B cell (primary cell): ENCODE measurements around the gene CPB2. TPM values are rescaled to one million over a fixed set of nuclear protein-coding genes. Genes with fewer than 3 reads are reported as not detected.

ENCODE experiments used
- ATAC-seq: fragments of 200-7000 bp; cut with Tn5 transposase; one replicate; pipeline ENCODE4 v1.10.0; 2021; ENCODE audit warnings: low read depth, mild to moderate bottlenecking, moderate number of reproducible peaks, moderate library complexity
- CTCF ChIA-PET: fragments of 350-600 bp; sonication (Branson Sonifier 250); formaldehyde crosslinking; loops from one replicate; lab custom pipeline; 2021; ENCODE audit warnings: antibody characterized with exemption, inconsistent platforms; lab: Charles Lee
- POLR2A ChIA-PET: fragments of 350-600 bp; sonication (Branson Sonifier 250); formaldehyde crosslinking; loops from one replicate; lab custom pipeline; 2021; ENCODE audit warnings: antibody characterized with exemption; lab: Charles Lee
- DNase-seq: peaks from one replicate; pipeline ENCODE4 v3.0.0; 2013
- H2AFZ ChIP-seq: 2 replicates; pipeline ENCODE4 v1.6.1; 2012; ENCODE audit warnings: mild to moderate bottlenecking, low read depth, low read length; ENCODE audit not compliant: insufficient read depth, poor library complexity, severe bottlenecking
- H3K27ac ChIP-seq, 2 donors: 1 replicate in 1 of 2; 2 replicates in 1 of 2; pipeline ENCODE4 v1.5.1; 2012 to 2013; ENCODE audit warnings: low read length in 2 of 2, mild to moderate bottlenecking in 2 of 2, moderate library complexity in 1 of 2
- H3K27me3 ChIP-seq, 4 experiments: fragments of 200-600 bp in 1 of 4; sonication (generic) in 1 of 4; replicated peaks in 1 of 4; 1 replicate in 2 of 4; 2 replicates in 2 of 4; pipeline versions ENCODE4 v1.6.1 to v1.7.0; 2013 to 2016; ENCODE audit warnings: low read length in 3 of 4, mild to moderate bottlenecking in 2 of 4, mixed read lengths in 1 of 4, moderate library complexity in 1 of 4; ENCODE audit not compliant: insufficient read depth in 4 of 4, control insufficient read depth in 3 of 4; ENCODE audit errors: control extremely low read depth in 1 of 4
- H3K36me3 ChIP-seq, 2 experiments: replicated peaks in 1 of 2; 1 replicate in 1 of 2; 2 replicates in 1 of 2; pipeline versions ENCODE4 v1.6.1 to v1.7.1; 2013; ENCODE audit warnings: low read length in 1 of 2; ENCODE audit not compliant: insufficient read depth in 2 of 2, control insufficient read depth in 1 of 2; ENCODE audit errors: control extremely low read depth in 1 of 2, extremely low read depth in 1 of 2
- H3K4me1 ChIP-seq, 2 donors: fragments of 200-600 bp in 1 of 2; sonication (generic) in 1 of 2; 1 replicate in 1 of 2; 2 replicates in 1 of 2; pipeline versions ENCODE4 v1.5.1 to v1.6.1; 2013 to 2017; ENCODE audit warnings: low read length in 2 of 2; ENCODE audit not compliant: control insufficient read depth in 2 of 2, insufficient read depth in 2 of 2
- H3K4me2 ChIP-seq: replicated peaks from 2 replicates; pipeline ENCODE3; 2012; ENCODE audit warnings: mild to moderate bottlenecking, low read depth, low read length; ENCODE audit not compliant: poor library complexity, severe bottlenecking
- H3K4me3 ChIP-seq, 5 experiments: fragments of 200-600 bp in 1 of 5; sonication (generic) in 1 of 5; 1 replicate in 3 of 5; 2 replicates in 2 of 5; pipeline versions ENCODE4 v1.5.1 to v1.7.0; 2011 to 2016; ENCODE audit warnings: low read length in 4 of 5, mild to moderate bottlenecking in 4 of 5, low read depth in 2 of 5, control low read depth in 1 of 5, moderate library complexity in 1 of 5; ENCODE audit not compliant: insufficient read depth in 1 of 5; ENCODE audit errors: control extremely low read depth in 1 of 5, extremely low read depth in 1 of 5
- H3K79me2 ChIP-seq: fragments of 200-600 bp; sonication (generic); one replicate; pipeline ENCODE4 v1.6.0; 2016; ENCODE audit warnings: low read length; ENCODE audit not compliant: control insufficient read depth, insufficient read depth
- H3K9ac ChIP-seq: fragments of 200-600 bp; sonication (generic); 2 replicates; pipeline ENCODE4 v1.6.1; 2017; ENCODE audit warnings: mild to moderate bottlenecking, low read length, moderate library complexity
- H3K9me3 ChIP-seq, 3 donors: one replicate each; pipeline versions ENCODE4 v1.6.1 to v1.7.1; 2013; ENCODE audit warnings: low read length in 2 of 3; ENCODE audit not compliant: control insufficient read depth in 2 of 3, insufficient read depth in 1 of 3; ENCODE audit errors: control extremely low read depth in 1 of 3
- H4K20me1 ChIP-seq: 2 replicates; pipeline ENCODE4 v1.6.0; 2012; ENCODE audit warnings: mild to moderate bottlenecking, low read length; ENCODE audit not compliant: insufficient read depth, control insufficient read depth, poor library complexity, severe bottlenecking
- H3K27ac Mint-ChIP-seq: one replicate; pipeline ENCODE4 v1.8.0; 2021; ENCODE audit warnings: mixed read lengths
- H3K27me3 Mint-ChIP-seq: one replicate; pipeline ENCODE4 v1.8.0; 2021; ENCODE audit warnings: mixed read lengths
- H3K4me1 Mint-ChIP-seq: one replicate; pipeline ENCODE4 v1.8.0; 2021; ENCODE audit warnings: mixed read lengths
- H3K4me3 Mint-ChIP-seq: one replicate; pipeline ENCODE4 v1.8.0; 2021; ENCODE audit warnings: mixed read lengths
- H3K9me3 Mint-ChIP-seq: one replicate; pipeline ENCODE4 v1.8.0; 2022; ENCODE audit warnings: mixed read lengths; ENCODE audit not compliant: insufficient read depth
- CTCF ChIP-seq: fragments of 200-600 bp; IDR thresholded peaks from one replicate; pipeline ENCODE4 v1.8.0; 2022; ENCODE audit warnings: antibody characterized with exemption, mild to moderate bottlenecking
- EZH2 ChIP-seq: IDR thresholded peaks from 2 replicates; pipeline ENCODE4 v1.6.1; 2012; ENCODE audit warnings: borderline replicate concordance, low read depth, mild to moderate bottlenecking, moderate library complexity, low read length; ENCODE audit not compliant: insufficient read depth, poor library complexity, severe bottlenecking
- WGBS: methylation state at CpG from one replicate; pipeline ENCODE4 v1.1.5; 2013; ENCODE audit warnings: missing lambda C conversion rate; ENCODE audit not compliant: insufficient coverage; 5-methylcytosine and 5-hydroxymethylcytosine counted together
- intact Hi-C: fragments of 100-400 bp; cut with micrococcal nuclease; formaldehyde crosslinking; loops from one replicate; pipeline ENCODE4 v1.10.0; 2022
- polyA plus RNA-seq: library from polyadenylated mRNA; depleted of rRNA; stranded (reverse); fragments of >200 nt; gene quantifications from 2 replicates; pipeline ENCODE4 v1.2.3, GENCODE V29; 2012
- total RNA-seq, 2 donors: library from RNA; stranded (reverse); fragments of 120-200 nt in 1 of 2; gene quantifications; 1 replicate in 1 of 2; 2 replicates in 1 of 2; pipeline versions ENCODE4 v1.2.3 to v1.2.4, GENCODE V29; 2013 to 2022

Gene CPB2
- total and polyA plus RNA-seq, 2 donors (not counting 1 experiment from before 2014, with no cell fraction given): not detected

- Histone ChIP-seq H3K9ac (no peak overlapping the region), H3K4me2 (no peak overlapping the region), H3K9me3 (no peaks in the 10 kb centered on the region), H3K4me3 (no peak overlapping the region), H2AFZ (no peak overlapping the region), H3K27me3 (peaks cover 0 to 3% (median 0%) of the 10 kb centered on the region in 4 experiments), H3K4me1 (no peaks in the 10 kb centered on the region), H3K79me2 (no peaks in the 10 kb centered on the region), H3K36me3 (no peaks in the 10 kb centered on the region), H4K20me1 (no peaks in the 10 kb centered on the region), H3K27ac (no peak overlapping the region)
- intact Hi-C loops: loop anchor here (10.0 kb wide), 3 partner anchors 595 to 1945 kb away; partner anchors contain the start of genes COG3, SUCLA2 and TSC22D1
- Mint-ChIP-seq H3K9me3 (peaks cover 2% of the 10 kb centered on the region), H3K4me3 (no peak overlapping the region), H3K27me3 (peaks cover 3% of the 10 kb centered on the region), H3K4me1 (no peaks in the 10 kb centered on the region), H3K27ac (no peak overlapping the region)
- no peak for TF ChIP-seq EZH2
- no peak for TF ChIP-seq CTCF
- POLR2A ChIA-PET: no interaction called here
- CTCF ChIA-PET: no interaction called here
- DNase-seq (no peak), ATAC-seq (no peak)
These were observed 45.4 kb downstream of the CPB2 start for GRCh38 chr13:46059405-46059804.

DNA sequence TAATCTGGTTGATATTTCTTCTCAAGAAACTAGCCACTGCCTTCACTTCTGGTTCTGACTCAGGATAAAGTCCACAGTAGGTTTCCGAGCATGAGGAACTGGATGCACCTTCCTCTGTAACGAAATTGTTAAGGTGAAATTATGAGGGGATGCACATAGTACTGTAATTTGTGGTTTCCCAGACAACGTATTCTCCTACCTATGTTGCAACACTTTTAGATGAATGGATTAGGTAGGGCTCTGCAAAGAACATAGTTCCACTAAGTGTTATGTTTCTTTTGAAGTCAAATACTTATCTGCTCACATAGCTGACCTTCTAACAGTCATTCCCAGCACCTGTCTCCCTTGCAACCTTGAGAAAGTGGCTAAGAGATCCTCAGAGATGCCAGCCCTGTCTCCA, 46.6 kb downstream of the CPB2 start:
- H3K4me3 Mint-ChIP-seq: no peak overlapping the region
- no peaks in the 10 kb centered on the region for H3K9me3 Mint-ChIP-seq
- CTCF ChIA-PET: no interaction called here
- TF ChIP-seq EZH2 (no peak), CTCF (no peak)
- no peaks in the 10 kb centered on the region for H3K36me3 ChIP-seq
- intact Hi-C loops: loop anchor here (10.0 kb wide), 3 partner anchors 593 to 1947 kb away; partner anchors contain the start of genes COG3, SUCLA2 and TSC22D1
- H3K4me3 ChIP-seq: no peak overlapping the region
- no peak overlapping the region for H3K27ac Mint-ChIP-seq
- peaks cover 3% of the 10 kb centered on the region for H3K4me1 Mint-ChIP-seq
- H3K79me2 ChIP-seq: no peaks in the 10 kb centered on the region
- ATAC-seq: no peak
- peaks cover 3 to 4% of the 10 kb centered on the region in 2 donors for H3K4me1 ChIP-seq
- peaks cover 6% of the 10 kb centered on the region for H3K27me3 Mint-ChIP-seq
- no peak overlapping the region for H3K4me2 ChIP-seq
- POLR2A ChIA-PET: no interaction called here
- no peaks in the 10 kb centered on the region for H3K9me3 ChIP-seq
- H4K20me1 ChIP-seq: no peaks in the 10 kb centered on the region
- H3K27ac ChIP-seq: no peak overlapping the region
- H3K27me3 ChIP-seq: peaks cover 0 to 3% (median 0%) of the 10 kb centered on the region in 4 experiments
- no peak overlapping the region for H2AFZ ChIP-seq
- H3K9ac ChIP-seq: no peak overlapping the region
- DNase-seq: no peak
- WGBS: no CpG with 5 or more reads among the region's 3 CpGs
